GM19043 (cell line): ENCODE measurements around the gene GDPD4.

Experiments used
- ATAC-seq: cut with Tn5 transposase; IDR thresholded peaks from one replicate; pipeline ENCODE4 v1.9.1; 2021; ENCODE audit warnings: low read depth; ENCODE audit not compliant: unreplicated experiment

GDPD4 gene

DNA sequence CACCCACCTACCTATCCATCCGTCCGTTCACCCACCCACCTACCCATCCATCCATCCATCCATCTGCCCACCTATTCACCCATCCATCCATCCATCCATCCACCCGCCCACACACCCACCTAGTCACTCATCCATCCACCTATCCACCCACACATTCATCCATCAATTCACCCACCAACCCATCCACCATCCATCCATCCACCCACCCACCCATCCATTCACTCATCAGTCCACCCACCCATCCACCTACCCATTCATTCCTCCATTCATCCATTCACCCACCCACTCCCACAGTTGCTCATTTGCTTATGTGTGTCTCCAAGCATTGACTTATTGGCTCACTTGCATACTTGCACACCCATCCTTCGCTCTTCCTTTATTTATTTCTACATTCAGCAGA, 123.3 kb downstream of the GDPD4 start:
- no peak for ATAC-seq

DNA sequence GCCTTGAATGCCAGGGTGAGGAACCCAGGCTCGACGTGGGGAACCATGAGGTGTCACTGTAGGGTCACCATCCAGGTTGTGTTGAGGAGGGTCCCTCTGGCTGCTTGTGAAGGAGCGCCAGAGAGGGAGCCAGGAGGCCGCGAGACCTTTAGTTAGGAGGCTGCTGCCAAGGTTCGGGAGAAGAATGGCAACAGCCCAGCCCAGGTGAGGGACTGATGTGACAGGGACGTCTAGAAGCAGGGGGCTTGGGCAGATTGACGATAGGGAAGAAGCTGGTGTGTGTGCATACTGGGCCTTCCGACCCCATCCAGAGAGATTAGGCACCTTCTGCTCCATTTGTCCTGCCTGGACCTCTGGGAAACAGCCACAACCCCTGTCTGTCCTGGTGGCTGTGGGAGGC, 124.5 kb downstream of the GDPD4 start:
- ATAC-seq: no peak

DNA sequence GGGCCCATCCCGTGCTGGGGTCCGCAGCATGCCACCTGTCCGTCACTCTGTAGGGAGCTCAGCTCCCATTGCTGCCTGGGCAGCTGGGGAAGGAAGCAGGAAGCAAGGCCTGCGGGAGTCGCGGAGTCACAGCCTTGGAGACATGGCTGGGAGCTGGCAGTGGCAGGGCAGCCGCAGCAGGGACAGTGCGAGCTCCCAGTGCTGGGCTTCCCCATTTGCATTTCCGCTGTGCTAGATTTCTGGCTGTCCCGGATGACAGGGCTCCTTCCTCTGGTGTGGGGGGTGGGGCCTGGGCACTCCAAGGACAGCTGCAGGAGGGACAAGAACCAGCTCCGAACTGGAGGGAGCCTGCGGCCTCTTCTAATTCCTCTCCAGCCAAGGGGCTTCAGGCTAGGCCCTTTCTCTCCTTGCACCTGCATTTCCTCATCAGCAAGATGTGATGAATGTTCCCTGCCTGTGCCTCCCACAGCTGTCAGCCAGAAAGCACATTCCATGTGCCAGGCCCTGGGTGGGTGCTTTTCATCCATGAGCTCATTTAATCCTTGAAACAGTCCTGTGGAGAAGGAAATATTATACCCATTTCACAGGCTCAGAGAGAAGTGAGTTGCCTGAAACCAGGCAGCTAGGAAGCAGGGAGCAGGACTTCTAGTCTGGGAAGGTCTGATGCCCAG, 125.5 kb downstream of the GDPD4 start:
- ATAC-seq: no peak

DNA sequence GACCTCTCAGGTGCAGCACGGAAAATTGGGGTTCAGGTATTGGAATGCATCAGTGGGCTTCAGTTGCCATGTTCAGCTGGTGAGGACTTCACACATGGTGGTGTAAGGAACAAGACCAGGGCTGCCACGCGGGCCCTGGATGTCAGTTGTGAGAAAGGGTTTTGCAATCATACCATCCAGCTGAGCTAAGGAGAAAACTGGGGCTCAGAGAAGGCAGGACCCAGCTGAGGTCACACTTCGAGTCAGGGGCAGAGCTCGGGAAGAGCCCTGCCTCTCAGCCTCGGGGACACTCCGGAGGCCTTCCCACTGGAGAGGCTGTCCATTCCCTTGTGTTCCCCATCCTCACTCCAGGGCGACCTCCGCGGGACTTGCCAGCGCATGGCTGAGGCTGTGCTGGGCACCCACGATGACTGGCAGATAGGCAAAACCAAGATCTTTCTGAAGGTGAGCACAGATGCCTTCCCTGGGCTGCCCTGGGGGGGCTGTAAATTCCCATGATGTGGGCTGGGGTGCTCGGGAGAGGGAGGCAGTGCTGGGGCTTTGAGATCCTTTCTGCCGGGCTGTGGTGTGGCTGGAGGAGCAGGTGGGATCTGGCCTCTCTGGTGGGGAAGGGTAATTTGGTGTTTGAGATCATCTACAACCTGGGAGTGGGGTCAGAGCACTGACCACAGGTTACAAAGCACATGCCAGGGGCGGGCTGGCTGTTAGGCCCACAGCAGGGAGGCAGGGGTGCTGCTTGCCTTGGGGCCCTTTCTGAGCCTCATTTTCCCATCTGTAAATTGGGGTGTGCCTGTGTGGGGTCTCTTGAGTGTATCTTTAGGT, 126.3 kb downstream of the GDPD4 start:
- ATAC-seq: no peak

DNA sequence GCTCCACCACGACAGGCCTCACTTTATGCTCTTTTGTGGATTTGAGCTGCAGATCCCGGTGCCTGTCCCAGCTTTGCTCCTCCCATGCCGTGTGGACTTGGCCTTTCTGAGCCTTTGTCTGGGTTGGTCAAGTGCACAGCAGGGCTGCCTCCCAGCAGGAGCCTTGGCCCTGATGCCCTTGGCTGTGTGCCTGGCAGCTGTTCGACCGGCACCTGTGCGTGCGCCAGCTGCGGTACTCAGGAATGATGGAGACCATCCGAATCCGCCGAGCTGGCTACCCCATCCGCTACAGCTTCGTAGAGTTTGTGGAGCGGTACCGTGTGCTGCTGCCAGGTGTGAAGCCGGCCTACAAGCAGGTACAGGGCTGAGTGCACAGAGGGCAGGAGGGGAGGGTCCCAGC, 126.9 kb downstream of the GDPD4 start:
- ATAC-seq: no peak

DNA sequence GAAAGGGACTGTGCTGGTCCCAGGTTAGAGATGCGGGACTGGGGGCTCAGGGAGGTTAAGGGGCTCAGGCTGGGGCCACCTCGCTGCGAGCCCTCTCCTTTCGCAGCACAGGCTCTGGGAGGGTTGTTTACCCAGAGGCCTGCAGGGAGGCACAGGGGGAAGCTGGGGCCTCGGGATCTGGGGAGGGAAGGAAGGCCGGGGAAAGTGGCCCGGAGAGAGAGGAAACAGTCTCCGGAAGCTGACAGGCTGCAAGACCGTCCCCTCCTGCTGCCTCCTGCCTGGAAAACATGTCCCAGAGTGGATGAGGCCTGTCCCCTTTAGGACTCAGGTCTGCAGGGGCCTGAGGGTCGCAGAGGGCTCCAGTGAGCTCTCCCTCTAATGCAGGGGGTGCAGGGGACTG, 128.0 kb downstream of the GDPD4 start:
- no peak for ATAC-seq

DNA sequence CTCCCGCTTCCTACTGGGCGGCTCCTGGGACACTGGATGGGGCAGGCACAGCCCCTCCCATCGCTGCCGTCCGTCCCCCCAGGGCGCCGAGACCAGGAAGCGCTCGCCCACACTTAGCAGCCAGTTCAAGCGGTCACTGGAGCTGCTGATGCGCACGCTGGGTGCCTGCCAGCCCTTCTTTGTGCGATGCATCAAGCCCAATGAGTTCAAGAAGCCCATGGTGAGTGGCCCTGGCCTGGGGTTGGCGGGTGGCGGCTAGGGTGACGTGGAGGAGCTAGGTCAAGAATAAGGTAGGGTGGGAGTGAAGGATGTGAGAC, 128.9 kb downstream of the GDPD4 start:
- no peak for ATAC-seq

DNA sequence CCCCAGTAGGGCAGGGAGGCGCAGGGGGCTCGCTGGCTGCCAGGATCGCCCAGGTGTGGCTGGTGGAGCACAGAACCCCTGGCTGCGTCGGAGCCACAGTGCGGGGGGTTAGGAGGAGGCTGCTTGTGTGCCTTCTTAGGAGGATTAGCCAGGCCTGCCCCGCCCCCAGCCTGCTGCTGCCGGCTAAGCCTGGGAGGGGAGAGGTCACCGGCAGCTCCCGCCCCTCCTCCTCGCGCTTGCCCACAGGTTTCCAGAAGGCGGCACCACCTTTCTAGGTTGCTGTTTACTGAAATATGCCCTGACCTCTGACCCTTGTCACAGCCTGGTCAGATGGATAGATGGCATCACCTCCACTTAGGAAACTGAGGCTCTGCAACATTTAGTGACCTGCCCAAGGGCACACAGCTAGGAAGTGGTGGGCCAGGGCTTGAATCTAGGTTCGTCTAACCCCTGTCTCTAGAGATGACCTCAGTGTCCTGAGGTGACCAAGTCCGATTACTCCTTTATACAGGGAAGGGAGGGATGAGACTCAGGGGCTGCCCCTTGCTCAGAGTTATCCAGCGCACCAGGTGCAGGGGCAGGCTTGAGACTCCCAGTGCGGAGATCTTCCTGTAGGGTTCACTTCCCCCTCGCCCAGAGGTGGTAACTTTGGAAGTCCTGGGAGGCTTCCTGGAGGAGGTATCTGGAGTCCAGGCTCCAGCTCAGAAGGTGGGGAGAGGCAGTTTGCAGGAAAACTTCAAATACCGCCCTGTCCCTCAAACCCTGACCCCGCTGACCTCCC, 129.4 kb downstream of the GDPD4 start:
- no peak for ATAC-seq

DNA sequence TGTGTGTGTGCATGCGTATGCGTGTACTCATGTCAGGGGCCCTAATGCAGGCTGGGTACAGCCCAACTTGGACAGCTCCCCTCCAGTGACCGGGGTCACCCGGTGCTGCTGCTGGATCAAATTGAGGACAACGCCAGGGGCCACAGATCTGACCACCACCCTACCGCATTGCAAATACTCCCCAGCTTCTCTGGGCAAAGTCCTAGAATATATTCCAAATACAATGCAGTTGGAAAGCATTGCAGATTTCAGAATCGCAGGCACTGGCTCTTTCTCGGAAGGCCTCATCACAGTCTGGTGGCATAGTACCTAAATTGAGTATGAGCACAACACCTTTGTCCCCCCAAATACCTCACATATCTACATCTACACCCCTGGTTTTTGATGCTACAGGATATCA, 130.2 kb downstream of the GDPD4 start:
- no peak for ATAC-seq

DNA sequence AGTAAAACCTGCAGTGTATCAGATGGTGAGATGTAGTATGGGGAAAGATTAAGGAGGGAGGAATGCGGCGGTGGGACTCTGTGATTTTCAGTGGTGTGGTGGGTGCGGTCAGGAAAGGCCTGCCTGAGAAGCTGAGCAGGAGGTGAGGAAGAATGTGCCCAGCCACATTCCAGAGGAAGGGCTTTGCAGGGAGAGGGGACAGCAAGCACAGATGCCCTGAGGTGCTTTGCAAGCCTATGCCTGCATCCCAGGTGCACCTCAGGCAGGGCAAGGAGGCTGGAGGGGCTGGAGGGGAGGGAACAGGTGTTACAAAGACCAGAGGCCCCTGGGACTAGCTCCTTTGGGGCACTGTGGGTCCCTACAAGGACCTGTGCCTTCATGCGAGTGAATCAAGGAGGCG, 131.4 kb downstream of the GDPD4 start:
- ATAC-seq: no peak

DNA sequence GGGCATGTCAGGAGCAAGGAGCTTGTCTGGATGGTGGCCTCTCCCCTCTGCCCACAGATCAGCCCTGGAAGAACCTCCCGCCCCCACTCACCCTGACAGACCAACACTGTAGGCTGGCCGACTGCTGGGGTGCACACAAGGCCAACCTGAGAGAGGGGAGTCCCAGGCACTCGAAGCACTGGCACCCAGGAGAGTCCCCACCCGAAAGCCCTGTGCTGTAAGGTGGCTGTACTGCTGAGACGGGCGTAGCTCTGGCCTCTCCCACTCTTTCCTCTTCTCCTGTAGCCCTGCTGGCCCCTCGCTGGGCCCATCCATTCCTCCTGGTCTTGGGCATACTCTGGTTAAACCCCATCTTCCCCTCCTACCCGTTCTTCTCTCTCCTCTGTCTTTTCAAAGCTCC, 133.7 kb downstream of the GDPD4 start:
- no peak for ATAC-seq

DNA sequence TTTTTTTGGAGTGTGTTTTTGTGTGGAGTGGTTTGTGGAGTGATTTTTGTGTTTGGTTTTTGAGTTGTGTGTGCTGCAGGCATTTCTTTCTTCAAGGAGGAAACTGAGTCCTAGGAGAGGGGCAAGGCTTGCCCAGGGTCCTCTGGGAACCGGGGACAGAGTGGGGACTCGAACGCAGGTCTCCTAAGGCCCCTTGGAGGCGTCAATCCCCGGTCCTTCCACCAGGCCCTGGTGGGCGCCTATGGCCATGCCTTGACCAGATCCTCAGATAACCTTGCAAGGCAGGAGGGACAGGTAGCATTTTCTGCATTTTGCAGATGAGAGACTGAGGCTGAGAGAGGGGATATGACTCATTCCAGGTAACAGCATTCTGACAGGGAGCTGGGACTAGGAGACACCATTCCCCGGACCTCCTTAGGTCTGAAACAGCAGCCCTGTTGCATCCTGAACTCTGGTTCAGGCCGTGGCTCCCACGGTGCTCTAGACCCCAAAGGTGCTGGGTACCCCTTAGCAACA, 134.3 kb downstream of the GDPD4 start:
- no peak for ATAC-seq
